COR-L47 (cell line): ENCODE results near the gene SLC40A1.

ENCODE experiments used
- DNase-seq: peaks from one replicate; lab custom pipeline; 2025; lab: John Stamatoyannopoulos, UW

Gene SLC40A1

GRCh38 chr2:189566046-189566445 lies 14.5 kb downstream of the SLC40A1 start:
- no peak for DNase-seq

- DNase-seq = no peak
Observed at GRCh38 chr2:189561371-189562038, 19.1 kb downstream of the SLC40A1 start.

- no peak for DNase-seq
Observed at GRCh38 chr2:189560273-189560586, 20.4 kb downstream of the SLC40A1 start.

DNA sequence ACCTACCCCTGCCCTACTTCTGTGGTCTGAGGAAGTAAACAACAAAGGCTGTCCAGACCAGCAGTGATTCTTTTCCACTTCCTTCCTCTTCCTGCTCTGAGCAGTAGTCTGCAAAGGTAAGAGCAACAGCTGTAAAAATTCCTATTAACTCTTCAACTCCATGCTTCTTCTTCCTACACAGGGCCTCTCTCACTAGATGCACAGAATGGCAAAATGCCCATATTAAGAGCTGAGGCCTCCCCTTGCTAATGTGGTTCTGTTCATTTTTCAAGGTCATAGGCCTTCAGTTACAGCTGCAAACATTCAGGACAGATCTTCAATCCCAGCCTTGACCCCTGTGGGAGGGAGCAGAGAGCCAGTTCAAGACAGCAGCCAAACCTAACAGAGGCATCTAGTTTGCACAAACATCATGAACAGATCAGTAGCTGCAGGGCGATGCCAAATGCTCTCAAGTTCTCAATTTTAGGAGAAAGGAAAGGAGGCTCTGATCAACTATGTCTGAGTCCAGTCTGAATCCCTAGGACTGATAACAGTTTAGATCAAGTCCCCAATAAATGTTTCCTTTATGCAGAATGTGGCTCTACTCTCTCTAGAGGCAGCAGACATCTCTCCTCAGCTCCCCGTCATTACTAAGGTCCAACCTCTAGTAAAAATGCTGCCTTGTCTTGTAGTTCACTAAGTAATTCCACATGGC lies 20.9 kb downstream of the SLC40A1 start:
- DNase-seq = no peak

DNA sequence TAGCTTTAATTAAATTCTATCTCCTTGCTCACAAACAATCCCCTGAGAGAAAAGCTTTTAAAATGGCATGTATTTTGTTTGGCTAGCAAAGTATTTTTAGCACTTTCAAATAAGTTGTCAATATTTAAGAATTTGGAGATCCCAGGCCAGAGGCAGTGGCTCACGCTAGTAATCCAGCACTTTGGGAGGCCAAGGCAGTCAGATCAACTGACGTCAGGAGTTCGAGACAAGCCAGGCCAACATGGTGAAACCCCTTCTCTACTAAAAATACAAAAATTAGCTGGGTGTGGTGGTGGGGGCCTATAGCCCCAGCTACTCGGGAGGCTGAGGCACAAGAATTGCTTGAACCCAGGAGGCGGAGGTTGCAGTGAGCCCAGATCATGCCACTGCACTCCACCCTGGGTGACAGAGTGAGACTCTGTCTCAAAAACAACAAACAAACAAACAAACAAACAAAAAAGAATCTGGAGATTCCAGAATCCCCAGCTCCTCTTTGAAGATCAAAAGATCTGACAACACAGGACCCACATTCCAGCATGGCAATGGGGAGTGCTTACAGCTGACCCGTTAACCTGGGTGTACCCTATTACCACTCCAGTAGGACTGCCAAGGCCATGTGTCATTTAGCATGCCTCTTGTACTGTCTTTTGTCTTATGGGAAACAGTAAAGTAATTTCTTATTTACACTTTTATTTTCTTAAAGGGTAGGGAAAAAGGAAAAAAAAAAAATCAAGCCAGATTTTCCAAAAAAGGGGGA lies 21.9 kb downstream of the SLC40A1 start:
- no peak for DNase-seq

GRCh38 chr2:189557373-189557772 lies 23.2 kb downstream of the SLC40A1 start:
- no peak for DNase-seq

DNA sequence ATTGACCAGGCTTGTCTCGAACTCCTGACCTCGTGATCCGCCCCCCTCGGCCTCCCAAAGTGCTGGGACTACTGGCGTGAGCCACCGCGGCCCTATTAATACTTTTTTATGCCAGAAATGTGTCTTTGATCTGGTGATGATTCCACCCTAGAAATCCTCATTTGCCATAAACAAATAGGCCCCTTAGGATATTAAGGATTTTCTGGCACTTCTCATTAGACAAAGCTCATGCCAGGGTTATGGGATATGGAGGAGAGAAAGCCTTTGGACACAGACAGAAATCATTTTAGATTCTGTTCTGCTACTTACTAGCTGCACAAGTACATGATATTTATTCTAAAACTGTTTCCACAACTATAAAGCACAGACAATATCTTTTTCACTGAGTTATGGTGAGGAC lies 24.1 kb downstream of the SLC40A1 start:
- no peak for DNase-seq

GRCh38 chr2:189555232-189555631 lies 25.4 kb downstream of the SLC40A1 start:
- DNase-seq = no peak

DNA sequence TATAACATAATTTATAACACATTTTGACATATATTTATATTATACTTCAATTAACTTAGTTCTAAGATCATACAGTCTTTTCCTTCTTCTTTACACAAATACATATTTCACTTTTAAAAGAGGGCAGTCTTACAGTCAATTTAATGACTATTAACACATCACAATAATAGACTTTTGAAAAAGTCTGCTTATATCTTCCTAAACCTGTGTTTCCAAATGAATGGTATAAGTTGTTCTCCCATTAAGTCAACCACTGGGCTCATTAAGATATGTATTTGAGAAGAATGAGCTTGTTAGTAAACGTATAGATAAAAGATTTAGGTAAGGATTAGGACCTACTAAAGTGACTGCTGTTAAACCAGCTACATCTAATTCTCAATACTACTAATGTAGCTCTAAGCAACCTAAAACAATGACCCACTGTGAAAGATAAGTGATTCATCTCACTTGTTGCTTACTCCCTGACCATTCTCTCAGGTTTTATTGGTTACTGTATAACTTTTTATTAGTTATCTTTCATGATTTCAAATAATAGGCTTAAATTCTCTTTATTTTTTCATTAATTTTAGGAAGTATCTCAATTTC lies 27.0 kb downstream of the SLC40A1 start:
- DNase-seq = no peak

- DNase-seq = no peak
Observed at GRCh38 chr2:189552991-189553404, 27.6 kb downstream of the SLC40A1 start.

GRCh38 chr2:189552334-189552990 lies 28.1 kb downstream of the SLC40A1 start:
- no peak for DNase-seq

DNA sequence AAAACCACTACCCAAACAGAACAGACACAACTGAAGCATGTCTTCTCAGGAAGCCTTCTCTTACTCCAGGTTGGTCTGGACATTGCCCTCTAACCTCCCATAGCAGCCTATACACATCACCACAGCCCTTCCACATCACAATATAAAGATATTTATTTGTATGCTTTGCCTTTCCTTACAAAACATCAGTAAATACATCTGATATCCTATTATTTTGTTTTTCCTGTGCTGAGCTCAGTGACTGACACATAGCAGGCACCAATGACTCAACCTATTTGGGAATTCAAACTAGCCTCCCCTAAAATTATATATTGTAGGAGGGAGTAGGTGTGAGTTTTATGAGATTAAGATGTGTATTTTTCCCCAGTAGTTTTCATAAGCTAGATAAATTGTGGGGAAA lies 28.8 kb downstream of the SLC40A1 start:
- DNase-seq = no peak

GRCh38 chr2:189549449-189549832 lies 31.1 kb downstream of the SLC40A1 start:
- no peak for DNase-seq

- no peak for DNase-seq
Observed at GRCh38 chr2:189548666-189549448, 31.7 kb downstream of the SLC40A1 start.

DNA sequence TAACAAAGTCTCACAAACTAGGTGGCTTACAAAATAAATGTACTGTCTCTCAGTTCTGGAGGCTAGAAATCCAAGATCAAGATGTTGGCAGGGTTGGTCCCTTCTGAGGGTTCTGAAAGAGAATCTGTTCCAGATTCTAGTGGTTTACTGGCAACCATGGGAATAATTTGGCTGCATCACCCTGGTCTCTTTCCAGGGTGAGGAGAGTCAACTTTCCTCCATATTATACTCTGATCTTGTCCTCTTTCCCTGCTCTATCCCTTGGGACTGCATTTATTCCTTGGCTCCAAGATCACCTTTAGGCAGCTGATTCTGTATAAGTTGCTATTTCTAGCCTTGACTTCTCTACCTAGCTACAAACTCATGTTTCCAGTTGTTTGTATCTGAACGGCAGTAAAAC lies 35.2 kb downstream of the SLC40A1 start:
- no peak for DNase-seq

GRCh38 chr2:189544318-189545042 lies 36.1 kb downstream of the SLC40A1 start:
- no peak for DNase-seq

GRCh38 chr2:189543367-189543766 lies 37.2 kb downstream of the SLC40A1 start:
- no peak for DNase-seq

DNA sequence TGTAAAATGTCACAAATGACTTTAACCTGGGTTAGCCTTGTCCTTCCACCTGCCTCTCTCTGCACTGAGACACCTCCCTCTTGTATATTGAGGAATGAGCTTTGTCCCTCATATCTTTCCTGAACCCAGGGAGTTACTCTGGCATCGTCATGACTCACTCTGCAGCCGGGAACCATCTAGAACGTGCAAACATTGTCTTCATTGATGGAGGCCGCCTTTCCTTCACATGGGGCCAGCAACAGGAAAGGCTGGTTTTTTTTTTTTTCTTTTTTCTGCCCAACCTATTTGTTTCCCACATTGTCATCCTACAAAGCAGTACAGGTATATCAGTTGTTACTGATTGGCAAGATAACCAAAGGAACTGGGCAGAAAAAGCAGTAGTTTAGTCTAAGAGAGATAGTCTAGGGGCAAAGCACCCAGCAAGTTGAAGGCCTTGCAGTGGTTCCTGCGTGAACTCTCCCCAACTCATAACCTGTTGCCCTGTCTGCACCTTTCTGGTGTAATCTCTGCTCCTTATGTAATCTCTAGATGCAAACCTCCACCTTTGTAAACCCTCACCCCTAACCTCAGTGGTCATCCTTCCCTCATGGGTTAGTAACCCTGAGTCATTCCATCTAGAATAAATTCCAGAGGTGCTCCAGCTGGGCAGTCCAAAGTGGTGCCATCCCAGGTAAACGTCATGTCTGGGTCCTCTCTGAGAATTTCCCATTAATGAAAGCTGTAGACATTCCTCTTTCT lies 38.3 kb downstream of the SLC40A1 start:
- no peak for DNase-seq

GRCh38 chr2:189541591-189541990 lies 39.0 kb downstream of the SLC40A1 start:
- DNase-seq = no peak

GRCh38 chr2:189540551-189540950 lies 40.0 kb downstream of the SLC40A1 start:
- DNase-seq = no peak
